Neuronal stem cell (in vitro differentiated cells): Measurements from ENCODE around the gene RNASE8.

ENCODE experiments used
- DNase-seq: peaks from one replicate; pipeline ENCODE4 v3.0.0-alpha.2; 2013; ENCODE audit warnings: low spot score
- H2AFZ ChIP-seq: one replicate; pipeline ENCODE4 v1.6.1; 2013; ENCODE audit warnings: mild to moderate bottlenecking, low read length, inconsistent platforms
- H2AK5ac ChIP-seq: 2 replicates; pipeline ENCODE4 v1.6.1; 2013; ENCODE audit warnings: low read depth, mild to moderate bottlenecking, inconsistent platforms, low read length, moderate library complexity, mixed read lengths
- H2BK120ac ChIP-seq: 2 replicates; pipeline ENCODE4 v1.6.1; 2013; ENCODE audit warnings: low read depth, mild to moderate bottlenecking, inconsistent platforms, low read length, moderate library complexity, mixed read lengths
- H2BK12ac ChIP-seq: one replicate; pipeline ENCODE4 v1.6.1; 2013; ENCODE audit warnings: low read length, inconsistent platforms
- H2BK15ac ChIP-seq: 2 replicates; pipeline ENCODE4 v1.6.1; 2013; ENCODE audit warnings: mild to moderate bottlenecking, low read length, inconsistent platforms, mixed read lengths
- H2BK5ac ChIP-seq: one replicate; pipeline ENCODE4 v1.6.1; 2013; ENCODE audit warnings: inconsistent platforms, mild to moderate bottlenecking, low read length, moderate library complexity
- H3K14ac ChIP-seq: one replicate; pipeline ENCODE4 v1.6.1; 2013; ENCODE audit warnings: low read length, inconsistent platforms
- H3K18ac ChIP-seq: 2 replicates; pipeline ENCODE4 v1.6.1; 2013; ENCODE audit warnings: low read length, inconsistent platforms
- H3K23ac ChIP-seq: 2 replicates; pipeline ENCODE4 v1.6.1; 2013; ENCODE audit warnings: low read depth, mild to moderate bottlenecking, mixed read lengths, low read length, inconsistent platforms; ENCODE audit not compliant: poor library complexity
- H3K27ac ChIP-seq: replicated peaks from 3 replicates; pipeline ENCODE4 v1.5.1; 2013; ENCODE audit warnings: low read length, inconsistent platforms
- H3K27me3 ChIP-seq, 3 experiments: 2 replicates each; pipeline ENCODE4 v1.6.1; 2013; ENCODE audit warnings: low read length in 3 of 3, mild to moderate bottlenecking in 2 of 3, inconsistent platforms in 1 of 3, low read depth in 1 of 3, mixed read lengths in 1 of 3, moderate library complexity in 1 of 3; ENCODE audit not compliant: control insufficient read depth in 3 of 3, insufficient read depth in 3 of 3
- H3K36me3 ChIP-seq, 2 donors: replicated peaks in 1 of 2; 2 replicates each; pipeline ENCODE4 v1.6.1; 2013; ENCODE audit warnings: low read length in 2 of 2; ENCODE audit not compliant: control insufficient read depth in 2 of 2, insufficient read depth in 2 of 2
- H3K4ac ChIP-seq: 2 replicates; pipeline ENCODE4 v1.6.1; 2013; ENCODE audit warnings: inconsistent platforms, mild to moderate bottlenecking, low read length, moderate library complexity
- H3K4me1 ChIP-seq, 2 donors: 1 replicate in 1 of 2; 2 replicates in 1 of 2; pipeline ENCODE4 v1.6.1; 2013; ENCODE audit warnings: low read length in 2 of 2, low read depth in 1 of 2; ENCODE audit not compliant: control insufficient read depth in 2 of 2, insufficient read depth in 1 of 2
- H3K4me2 ChIP-seq: one replicate; pipeline ENCODE4 v1.6.1; 2013; ENCODE audit warnings: mild to moderate bottlenecking, low read length, inconsistent platforms; ENCODE audit not compliant: insufficient read depth, poor library complexity, severe bottlenecking
- H3K4me3 ChIP-seq, 2 donors: 2 replicates each; pipeline ENCODE4 v1.5.1; 2013; ENCODE audit warnings: low read length in 2 of 2, mild to moderate bottlenecking in 2 of 2, inconsistent platforms in 1 of 2, moderate library complexity in 1 of 2
- H3K79me1 ChIP-seq: one replicate; pipeline ENCODE4 v1.6.1; 2013; ENCODE audit warnings: low read depth, mild to moderate bottlenecking, inconsistent platforms, low read length, moderate library complexity
- H3K9ac ChIP-seq: one replicate; pipeline ENCODE4 v1.6.1; 2013; ENCODE audit warnings: mild to moderate bottlenecking, low read depth, low read length, inconsistent platforms; ENCODE audit not compliant: poor library complexity
- H3K9me3 ChIP-seq, 2 donors: replicated peaks in 1 of 2; 2 replicates each; pipeline versions ENCODE3 to v1.6.1; 2013; ENCODE audit warnings: low read length in 2 of 2, mild to moderate bottlenecking in 2 of 2, inconsistent platforms in 1 of 2, low read depth in 1 of 2, mixed read lengths in 1 of 2, moderate library complexity in 1 of 2; ENCODE audit not compliant: control insufficient read depth in 2 of 2, insufficient read depth in 1 of 2
- H4K8ac ChIP-seq: one replicate; pipeline ENCODE4 v1.6.1; 2013; ENCODE audit warnings: low read depth, mild to moderate bottlenecking, inconsistent platforms, low read length, moderate library complexity
- H4K91ac ChIP-seq: one replicate; pipeline ENCODE4 v1.6.1; 2013; ENCODE audit warnings: low read length, low read depth, mild to moderate bottlenecking, inconsistent platforms; ENCODE audit not compliant: poor library complexity
- WGBS, 2 donors: extraction: QIAGEN DNeasy Blood & Tissue Kit; methylation state at CpG; one replicate each; pipeline ENCODE4 v1.1.7; 2013; ENCODE audit warnings: missing lambda C conversion rate in 2 of 2, mixed read lengths in 1 of 2; ENCODE audit not compliant: insufficient read length in 2 of 2, insufficient replicate concordance in 1 of 2; ENCODE audit errors: extremely low coverage in 2 of 2; 5-methylcytosine and 5-hydroxymethylcytosine counted together

Gene RNASE8

DNA sequence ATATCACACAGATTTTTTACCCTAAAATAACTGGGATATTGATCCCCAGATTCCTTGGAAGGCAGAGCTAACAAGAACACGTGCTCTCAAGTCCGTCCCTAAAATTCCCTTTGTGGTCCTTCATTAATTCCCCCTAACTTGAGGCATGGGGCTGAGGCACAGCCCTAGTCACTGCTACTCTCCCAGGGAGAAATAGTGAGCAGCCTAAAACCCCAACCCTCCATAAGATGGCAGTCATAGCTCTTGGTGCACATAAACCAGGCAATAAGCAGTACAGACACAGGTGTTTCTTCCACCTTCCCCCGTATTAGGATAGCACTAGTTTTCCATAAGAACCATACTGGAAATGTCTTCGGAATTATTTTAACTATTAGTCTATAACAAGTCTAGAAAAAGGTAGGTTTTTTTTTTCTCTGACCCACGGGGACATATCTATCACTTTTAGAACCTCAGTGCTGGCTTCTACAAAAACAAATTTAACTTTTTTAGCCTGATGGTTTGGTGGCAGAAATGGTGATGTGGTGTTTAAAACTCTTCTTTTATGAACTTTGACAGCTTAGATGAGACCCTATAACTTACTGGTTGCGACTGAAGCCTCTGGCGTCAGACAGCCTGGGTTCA, 9.4 kb downstream of the RNASE8 start:
- H3K9me3 ChIP-seq = no peaks in the 10 kb centered on the region
- H3K4me1 ChIP-seq = peaks cover 4 to 19% of the 10 kb centered on the region in 2 donors
- no CpG with 5 or more reads among the region's 7 CpGs for WGBS, 2 donors
- H2BK120ac ChIP-seq = no peak overlapping the region
- no peak for DNase-seq
- no peaks in the 10 kb centered on the region for H3K36me3 ChIP-seq
- no peaks in the 10 kb centered on the region for H3K27me3 ChIP-seq
- H3K4ac ChIP-seq = no peak overlapping the region
- H4K8ac ChIP-seq = no peak overlapping the region
- H3K79me1 ChIP-seq = peaks cover 1% of the 10 kb centered on the region
- no peak overlapping the region for H2BK15ac ChIP-seq
- H3K18ac ChIP-seq = no peak overlapping the region
- H3K4me3 ChIP-seq = no peak overlapping the region
- H3K4me2 ChIP-seq = no peak overlapping the region
- H2AK5ac ChIP-seq = no peak overlapping the region
- H2BK12ac ChIP-seq = no peak overlapping the region
- no peak overlapping the region for H3K23ac ChIP-seq
- H3K27ac ChIP-seq = no peak overlapping the region
- no peak overlapping the region for H2BK5ac ChIP-seq
- no peak overlapping the region for H4K91ac ChIP-seq
- no peak overlapping the region for H2AFZ ChIP-seq
- H3K9ac ChIP-seq = no peak overlapping the region
- no peak overlapping the region for H3K14ac ChIP-seq

DNA sequence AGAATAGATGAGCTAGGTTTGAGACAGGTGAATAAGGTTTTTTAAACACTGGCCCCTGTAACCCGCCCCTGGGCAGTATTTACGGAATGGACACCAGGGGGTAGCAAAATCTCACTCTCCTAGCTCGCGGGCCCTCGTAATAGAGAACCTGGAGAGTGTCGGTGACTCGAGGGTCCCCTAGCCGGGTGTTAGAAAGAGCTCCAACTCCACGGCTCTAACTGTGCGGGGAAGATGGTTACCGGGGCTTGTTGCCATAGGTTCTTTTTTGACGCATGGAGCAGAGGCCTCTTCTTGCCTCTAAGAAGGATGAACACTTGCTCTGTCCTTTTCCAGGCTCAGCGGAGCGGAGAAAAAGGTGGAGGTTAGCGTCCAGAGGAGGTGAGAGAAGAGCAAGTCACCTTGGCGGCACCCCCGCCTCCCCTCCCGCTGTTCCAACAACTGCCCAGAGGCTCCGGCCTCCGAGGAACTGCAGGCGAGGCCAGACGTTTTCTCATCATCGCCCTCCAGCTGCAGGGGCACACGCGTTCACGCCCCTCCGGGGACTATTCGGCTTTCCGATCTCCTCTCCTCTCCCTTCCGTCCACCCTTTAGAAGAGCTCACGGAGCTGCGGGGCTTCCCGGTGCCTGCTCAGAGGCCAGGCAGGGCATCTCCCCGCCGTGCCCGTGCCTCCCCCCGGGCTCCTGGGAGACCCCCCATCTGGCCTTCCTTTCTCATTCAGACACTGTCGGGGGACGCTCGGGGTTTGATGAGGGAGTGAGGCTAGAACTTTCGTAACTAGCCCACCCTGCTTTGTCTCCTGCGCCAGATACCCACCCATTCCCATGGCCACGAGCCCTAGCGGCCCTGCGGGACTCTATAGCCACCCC, 11.1 kb downstream of the RNASE8 start:
- H3K27me3 ChIP-seq = no peaks in the 10 kb centered on the region

DNA sequence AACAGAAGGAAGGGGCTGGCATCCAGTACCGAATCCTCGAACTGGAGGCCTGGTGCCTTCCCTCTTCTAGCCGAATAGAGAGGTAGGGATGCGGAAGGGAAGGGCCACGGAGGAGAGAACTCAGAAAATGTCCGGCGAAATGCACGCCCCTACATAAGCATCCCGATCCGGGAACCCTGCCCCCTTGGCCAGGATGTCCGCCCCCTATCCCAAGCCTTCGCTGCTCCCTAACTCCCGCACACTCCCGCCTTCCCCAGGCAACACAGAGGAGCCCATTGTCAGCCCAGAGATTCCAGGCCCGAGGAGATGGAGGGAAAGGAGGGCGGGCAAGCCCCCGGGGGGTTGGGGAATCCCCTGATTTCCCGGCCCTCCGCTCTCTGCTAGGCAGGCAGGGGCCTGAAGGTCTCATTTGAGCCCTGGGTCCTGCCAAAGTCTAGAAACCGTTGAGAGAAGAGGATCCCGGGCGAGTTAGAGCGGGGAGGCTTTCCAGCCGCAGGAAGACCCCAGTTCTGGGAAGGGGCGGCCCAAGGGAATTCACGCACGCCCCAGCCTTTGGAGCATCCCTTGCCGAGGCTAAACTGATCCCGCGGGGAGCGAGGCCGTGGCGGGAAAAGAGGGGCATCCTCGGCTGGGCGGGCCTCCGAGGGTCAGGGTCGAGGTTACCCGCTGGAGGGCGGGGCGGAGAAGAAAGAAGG, 11.9 kb downstream of the RNASE8 start:
- Histone ChIP-seq H3K27me3 (no peaks in the 10 kb centered on the region), H2AK5ac (peak overlapping the region; percentile 87), H2BK120ac (peak overlapping the region; percentile 90), H3K4me1 (peaks cover 9 to 14% of the 10 kb centered on the region in 2 donors), H4K91ac (no peak overlapping the region), H3K14ac (no peak overlapping the region), H2BK5ac (peak overlapping the region; percentile 99), H3K4me3 (peak overlapping the region; percentile 59 to 90), H3K36me3 (peaks cover 12 to 24% of the 10 kb centered on the region in 2 donors), H3K9ac (peak overlapping the region; percentile 96), H3K4ac (peak overlapping the region; percentile 96), H3K23ac (peak overlapping the region; percentile 15), H3K9me3 (no peaks in the 10 kb centered on the region), H3K4me2 (peak overlapping the region; percentile 84), H4K8ac (no peak overlapping the region), H3K79me1 (peaks cover 7% of the 10 kb centered on the region), H2BK15ac (peak overlapping the region; percentile 96), H2AFZ (peak overlapping the region; percentile 81), H2BK12ac (peak overlapping the region; percentile 67), H3K18ac (peak overlapping the region; percentile 99), H3K27ac (peak overlapping the region; percentile 94)
- WGBS, 2 donors = no CpG with 5 or more reads among the region's 40 CpGs
- DNase-seq = peak; percentile 69

More for the DNA sequence above, 11.1 kb downstream of the RNASE8 start:
- Histone ChIP-seq H3K4ac (peak overlapping the region; percentile 96), H2BK5ac (peak overlapping the region; percentile 99), H2BK120ac (peak overlapping the region; percentile 48), H3K9me3 (no peaks in the 10 kb centered on the region), H3K4me3 (peak overlapping the region; percentile 59 to 90), H3K27ac (peak overlapping the region; percentile 94), H2BK15ac (peak overlapping the region; percentile 96), H4K8ac (no peak overlapping the region), H3K4me1 (peaks cover 9 to 15% of the 10 kb centered on the region in 2 donors), H2AFZ (peak overlapping the region; percentile 81), H3K36me3 (peaks cover 6 to 16% of the 10 kb centered on the region in 2 donors), H3K18ac (peak overlapping the region; percentile 99), H3K14ac (peak overlapping the region; percentile 5), H3K79me1 (peaks cover 4% of the 10 kb centered on the region), H3K9ac (peak overlapping the region; percentile 96), H2AK5ac (peak overlapping the region; percentile 87), H4K91ac (peak overlapping the region; percentile 76), H3K23ac (peak overlapping the region; percentile 15), H3K4me2 (peak overlapping the region; percentile 84), H2BK12ac (peak overlapping the region; percentile 67)
- WGBS, 2 donors = no CpG with 5 or more reads among the region's 45 CpGs
- DNase-seq = peak; percentile 61
